HEK293 (cell line): Measurements from ENCODE around the gene TCF7.

ENCODE experiments used
- CTCF ChIA-PET: fragments of 350-600 bp; formaldehyde crosslinking; extraction: SDS; loops from one replicate; lab custom pipeline; 2021; ENCODE audit warnings: antibody characterized with exemption; lab: Yijun Ruan, JAX
- POLR2A ChIA-PET: fragments of 300-600 bp; formaldehyde crosslinking; extraction: SDS; loops from one replicate; lab custom pipeline; 2020; ENCODE audit warnings: antibody characterized with exemption, inconsistent platforms; lab: Yijun Ruan, JAX
- H3K27ac ChIP-seq: fragments of 200-500 bp; sonication (Bioruptor generic); 2 replicates; pipeline ENCODE4 v1.5.1; 2014; ENCODE audit warnings: low read depth, low read length, control low read depth, inconsistent platforms; ENCODE audit errors: extremely low read depth
- H3K36me3 ChIP-seq, 2 experiments: fragments of 200-500 bp in 1 of 2; sonication (Bioruptor generic) in 1 of 2; 1 replicate in 1 of 2; 2 replicates in 1 of 2; pipeline ENCODE4 v1.5.1; 2014 to 2017; ENCODE audit warnings: inconsistent platforms in 2 of 2, low read length in 2 of 2; ENCODE audit not compliant: control insufficient read depth in 2 of 2, insufficient read depth in 1 of 2
- H3K4me1 ChIP-seq: fragments of 200-500 bp; sonication (Bioruptor generic); 2 replicates; pipeline ENCODE4 v1.5.1; 2014; ENCODE audit warnings: mild to moderate bottlenecking, low read length, inconsistent platforms; ENCODE audit not compliant: control insufficient read depth, insufficient read depth
- H3K4me3 ChIP-seq: 2 replicates; pipeline ENCODE4 v1.5.1; 2011; ENCODE audit warnings: low read depth, mild to moderate bottlenecking, control low read depth, low read length, moderate library complexity
- H3K9me3 ChIP-seq: fragments of 200-500 bp; sonication (Bioruptor generic); 2 replicates; pipeline ENCODE4 v1.5.1; 2014; ENCODE audit warnings: low read depth, low read length, inconsistent platforms; ENCODE audit not compliant: control insufficient read depth, insufficient read depth
- FEZF1 ChIP-seq: fragments of 450-650 bp; formaldehyde crosslinking; IDR thresholded peaks from 2 replicates; pipeline ENCODE4 v1.5.1; 2016; ENCODE audit warnings: missing biosample characterization, missing genetic modification characterization
- KLF9 ChIP-seq: fragments of 450-650 bp; formaldehyde crosslinking; IDR thresholded peaks from 2 replicates; pipeline ENCODE4 v1.5.1; 2016; ENCODE audit warnings: missing biosample characterization, missing genetic modification characterization, low read depth
- WT1 ChIP-seq: fragments of 450-650 bp; formaldehyde crosslinking; IDR thresholded peaks from 2 replicates; pipeline ENCODE4 v1.5.1; 2016; ENCODE audit warnings: missing biosample characterization, missing genetic modification characterization
- YY1 ChIP-seq: fragments of 450-650 bp; formaldehyde crosslinking; IDR thresholded peaks from 2 replicates; pipeline ENCODE4 v1.5.1; 2018; ENCODE audit warnings: missing biosample characterization, missing genetic modification characterization
- ZBTB21 ChIP-seq: fragments of 450-650 bp; formaldehyde crosslinking; IDR thresholded peaks from 2 replicates; pipeline ENCODE4 v1.5.1; 2017; ENCODE audit warnings: missing biosample characterization, missing genetic modification characterization
- ZBTB7A ChIP-seq: fragments of 450-650 bp; formaldehyde crosslinking; IDR thresholded peaks from 2 replicates; pipeline ENCODE4 v1.5.1; 2016; ENCODE audit warnings: low read depth, missing biosample characterization, missing genetic modification characterization
- ZIC2 ChIP-seq: fragments of 450-650 bp; formaldehyde crosslinking; IDR thresholded peaks from 2 replicates; pipeline ENCODE4 v1.5.1; 2016; ENCODE audit warnings: missing biosample characterization, missing genetic modification characterization
- ZNF155 ChIP-seq: fragments of 450-650 bp; formaldehyde crosslinking; IDR thresholded peaks from 2 replicates; pipeline ENCODE4 v1.5.1; 2016; ENCODE audit warnings: missing biosample characterization, missing genetic modification characterization
- ZNF184 ChIP-seq: fragments of 450-650 bp; IDR thresholded peaks from 2 replicates; pipeline ENCODE4 v1.5.1; 2018; ENCODE audit warnings: missing biosample characterization, mild to moderate bottlenecking, missing genetic modification characterization
- ZNF19 ChIP-seq: fragments of 450-650 bp; formaldehyde crosslinking; IDR thresholded peaks from 2 replicates; pipeline ENCODE4; 2016; ENCODE audit warnings: missing biosample characterization, missing genetic modification characterization, low read depth
- ZNF391 ChIP-seq: fragments of 450-650 bp; formaldehyde crosslinking; IDR thresholded peaks from 2 replicates; pipeline ENCODE4 v1.5.1; 2016; ENCODE audit warnings: low read depth, missing biosample characterization, missing genetic modification characterization, borderline replicate concordance
- ZNF394 ChIP-seq: fragments of 450-650 bp; formaldehyde crosslinking; IDR thresholded peaks from 2 replicates; pipeline ENCODE4 v1.5.1; 2016; ENCODE audit warnings: missing biosample characterization, missing genetic modification characterization, mild to moderate bottlenecking, moderate library complexity, borderline replicate concordance
- ZNF423 ChIP-seq: fragments of 450-650 bp; formaldehyde crosslinking; IDR thresholded peaks from 2 replicates; pipeline ENCODE4 v1.5.1; 2016; ENCODE audit warnings: missing biosample characterization, missing genetic modification characterization
- ZNF529 ChIP-seq: fragments of 450-650 bp; formaldehyde crosslinking; IDR thresholded peaks from 2 replicates; pipeline ENCODE4 v1.5.1; 2017; ENCODE audit warnings: missing genetic modification characterization, missing biosample characterization; ENCODE audit not compliant: insufficient replicate concordance
- ZNF544 ChIP-seq: fragments of 450-650 bp; formaldehyde crosslinking; IDR thresholded peaks from 2 replicates; pipeline ENCODE4 v1.5.0; 2017; ENCODE audit warnings: missing biosample characterization, missing genetic modification characterization
- ZNF600 ChIP-seq: fragments of 450-650 bp; formaldehyde crosslinking; IDR thresholded peaks from 2 replicates; pipeline ENCODE4 v1.5.1; 2016; ENCODE audit warnings: missing biosample characterization, missing genetic modification characterization
- ZNF623 ChIP-seq: fragments of 450-650 bp; formaldehyde crosslinking; IDR thresholded peaks from 2 replicates; pipeline ENCODE4 v1.5.1; 2016; ENCODE audit warnings: missing biosample characterization, missing genetic modification characterization
- ZNF677 ChIP-seq: fragments of 450-650 bp; IDR thresholded peaks from 2 replicates; pipeline ENCODE4 v1.5.0; 2018; ENCODE audit warnings: missing biosample characterization, mild to moderate bottlenecking, missing genetic modification characterization, moderate library complexity
- ZNF701 ChIP-seq: fragments of 450-650 bp; formaldehyde crosslinking; IDR thresholded peaks from 2 replicates; pipeline ENCODE4 v1.5.1; 2016; ENCODE audit warnings: missing biosample characterization, missing genetic modification characterization
- ZNF837 ChIP-seq: fragments of 450-650 bp; formaldehyde crosslinking; IDR thresholded peaks from 2 replicates; pipeline ENCODE4 v1.5.1; 2016; ENCODE audit warnings: missing biosample characterization, missing genetic modification characterization
- TF ChIP-seq, protein P1 (sequence below): fragments of 450-650 bp; formaldehyde crosslinking; IDR thresholded peaks from 2 replicates; pipeline ENCODE4 v1.5.1; 2016; ENCODE audit warnings: missing biosample characterization, missing genetic modification characterization
- TF ChIP-seq, protein P2 (sequence below): fragments of 450-650 bp; formaldehyde crosslinking; IDR thresholded peaks from 2 replicates; pipeline ENCODE4 v1.5.1; 2016; ENCODE audit warnings: missing biosample characterization, missing genetic modification characterization
- TF ChIP-seq, protein P3 (sequence below): fragments of 450-650 bp; formaldehyde crosslinking; IDR thresholded peaks from 2 replicates; pipeline ENCODE4 v1.5.1; 2016; ENCODE audit warnings: missing biosample characterization, missing genetic modification characterization
- TF ChIP-seq, protein P4 (sequence below): fragments of 450-650 bp; formaldehyde crosslinking; IDR thresholded peaks from 2 replicates; pipeline ENCODE4 v1.5.1; 2016; ENCODE audit warnings: missing biosample characterization, missing genetic modification characterization
- TF ChIP-seq, protein P5 (sequence below): fragments of 450-650 bp; formaldehyde crosslinking; IDR thresholded peaks from 2 replicates; pipeline ENCODE4 v1.5.1; 2016; ENCODE audit warnings: missing biosample characterization, missing genetic modification characterization, borderline replicate concordance

Gene TCF7

DNA sequence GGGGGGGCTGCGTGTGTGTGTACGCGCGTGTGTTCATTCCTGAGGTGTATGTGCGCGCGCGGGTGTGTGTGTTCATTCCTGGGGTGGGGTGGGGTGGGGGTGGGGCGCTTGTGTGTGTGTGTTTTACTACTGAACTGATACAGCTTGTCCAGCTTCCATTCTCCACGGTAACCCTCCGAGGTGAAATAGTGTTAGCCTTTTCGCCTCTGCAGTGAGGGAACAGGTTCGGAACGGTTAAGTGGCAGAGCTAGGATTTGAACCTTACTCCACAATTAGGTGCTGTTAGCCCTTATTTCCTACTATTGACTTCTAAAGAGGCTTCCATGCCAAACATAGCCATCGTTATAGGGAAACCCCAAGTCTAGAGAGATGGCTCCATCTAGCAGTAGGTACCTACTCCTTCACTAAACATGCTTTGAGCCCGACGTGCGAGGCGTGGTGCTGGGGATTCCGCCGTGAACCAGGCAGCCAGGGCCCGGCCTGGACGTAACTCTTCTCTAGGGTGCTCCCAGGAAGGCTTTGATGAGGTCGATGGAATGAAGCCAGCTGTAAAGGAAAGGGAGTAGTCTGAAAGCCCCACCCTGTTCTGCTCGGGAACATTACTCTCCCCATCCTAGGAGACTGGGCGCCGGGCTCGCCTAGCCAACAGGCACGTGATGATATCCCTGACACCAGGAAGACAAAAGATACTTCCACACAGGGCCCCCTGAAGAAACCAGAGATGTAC lies 63.1 kb downstream of the TCF7 start (continued):
- TF ChIP-seq, protein P1, sequence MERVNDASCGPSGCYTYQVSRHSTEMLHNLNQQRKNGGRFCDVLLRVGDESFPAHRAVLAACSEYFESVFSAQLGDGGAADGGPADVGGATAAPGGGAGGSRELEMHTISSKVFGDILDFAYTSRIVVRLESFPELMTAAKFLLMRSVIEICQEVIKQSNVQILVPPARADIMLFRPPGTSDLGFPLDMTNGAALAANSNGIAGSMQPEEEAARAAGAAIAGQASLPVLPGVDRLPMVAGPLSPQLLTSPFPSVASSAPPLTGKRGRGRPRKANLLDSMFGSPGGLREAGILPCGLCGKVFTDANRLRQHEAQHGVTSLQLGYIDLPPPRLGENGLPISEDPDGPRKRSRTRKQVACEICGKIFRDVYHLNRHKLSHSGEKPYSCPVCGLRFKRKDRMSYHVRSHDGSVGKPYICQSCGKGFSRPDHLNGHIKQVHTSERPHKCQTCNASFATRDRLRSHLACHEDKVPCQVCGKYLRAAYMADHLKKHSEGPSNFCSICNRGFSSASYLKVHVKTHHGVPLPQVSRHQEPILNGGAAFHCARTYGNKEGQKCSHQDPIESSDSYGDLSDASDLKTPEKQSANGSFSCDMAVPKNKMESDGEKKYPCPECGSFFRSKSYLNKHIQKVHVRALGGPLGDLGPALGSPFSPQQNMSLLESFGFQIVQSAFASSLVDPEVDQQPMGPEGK (tag by site-specific recombination) = peak; percentile 18; the same call in 1 of the 2 replicates
- no peak for TF ChIP-seq ZNF623
- TF ChIP-seq, protein P2, sequence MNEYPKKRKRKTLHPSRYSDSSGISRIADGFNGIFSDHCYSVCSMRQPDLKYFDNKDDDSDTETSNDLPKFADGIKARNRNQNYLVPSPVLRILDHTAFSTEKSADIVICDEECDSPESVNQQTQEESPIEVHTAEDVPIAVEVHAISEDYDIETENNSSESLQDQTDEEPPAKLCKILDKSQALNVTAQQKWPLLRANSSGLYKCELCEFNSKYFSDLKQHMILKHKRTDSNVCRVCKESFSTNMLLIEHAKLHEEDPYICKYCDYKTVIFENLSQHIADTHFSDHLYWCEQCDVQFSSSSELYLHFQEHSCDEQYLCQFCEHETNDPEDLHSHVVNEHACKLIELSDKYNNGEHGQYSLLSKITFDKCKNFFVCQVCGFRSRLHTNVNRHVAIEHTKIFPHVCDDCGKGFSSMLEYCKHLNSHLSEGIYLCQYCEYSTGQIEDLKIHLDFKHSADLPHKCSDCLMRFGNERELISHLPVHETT (tag by site-specific recombination) = peak; percentile 14; the same call in 1 of the 2 replicates
- no peak for TF ChIP-seq YY1 (tag by site-specific recombination)
- TF ChIP-seq ZBTB21 (tag by site-specific recombination) = no peak
- no peak for TF ChIP-seq WT1
- no peak for TF ChIP-seq ZIC2
- TF ChIP-seq ZNF701 (tag by site-specific recombination) = no peak
- TF ChIP-seq KLF9 (tag by site-specific recombination) = no peak
- no peak for TF ChIP-seq ZNF837 (tag by site-specific recombination)
- no peak for TF ChIP-seq ZNF529
- no peak for TF ChIP-seq ZNF184 (tag by site-specific recombination)
- no peak for TF ChIP-seq ZBTB7A (tag by site-specific recombination)
- TF ChIP-seq ZNF391 (tag by site-specific recombination) = no peak
- TF ChIP-seq, protein P3, sequence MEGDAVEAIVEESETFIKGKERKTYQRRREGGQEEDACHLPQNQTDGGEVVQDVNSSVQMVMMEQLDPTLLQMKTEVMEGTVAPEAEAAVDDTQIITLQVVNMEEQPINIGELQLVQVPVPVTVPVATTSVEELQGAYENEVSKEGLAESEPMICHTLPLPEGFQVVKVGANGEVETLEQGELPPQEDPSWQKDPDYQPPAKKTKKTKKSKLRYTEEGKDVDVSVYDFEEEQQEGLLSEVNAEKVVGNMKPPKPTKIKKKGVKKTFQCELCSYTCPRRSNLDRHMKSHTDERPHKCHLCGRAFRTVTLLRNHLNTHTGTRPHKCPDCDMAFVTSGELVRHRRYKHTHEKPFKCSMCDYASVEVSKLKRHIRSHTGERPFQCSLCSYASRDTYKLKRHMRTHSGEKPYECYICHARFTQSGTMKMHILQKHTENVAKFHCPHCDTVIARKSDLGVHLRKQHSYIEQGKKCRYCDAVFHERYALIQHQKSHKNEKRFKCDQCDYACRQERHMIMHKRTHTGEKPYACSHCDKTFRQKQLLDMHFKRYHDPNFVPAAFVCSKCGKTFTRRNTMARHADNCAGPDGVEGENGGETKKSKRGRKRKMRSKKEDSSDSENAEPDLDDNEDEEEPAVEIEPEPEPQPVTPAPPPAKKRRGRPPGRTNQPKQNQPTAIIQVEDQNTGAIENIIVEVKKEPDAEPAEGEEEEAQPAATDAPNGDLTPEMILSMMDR (tag by site-specific recombination) = peak; percentile 20; the same call in 1 of the 2 replicates
- TF ChIP-seq ZNF394 (tag by site-specific recombination) = 0 out of 2 replicates have a peak, but pooled peaks have one; percentile 20
- TF ChIP-seq, protein P4, sequence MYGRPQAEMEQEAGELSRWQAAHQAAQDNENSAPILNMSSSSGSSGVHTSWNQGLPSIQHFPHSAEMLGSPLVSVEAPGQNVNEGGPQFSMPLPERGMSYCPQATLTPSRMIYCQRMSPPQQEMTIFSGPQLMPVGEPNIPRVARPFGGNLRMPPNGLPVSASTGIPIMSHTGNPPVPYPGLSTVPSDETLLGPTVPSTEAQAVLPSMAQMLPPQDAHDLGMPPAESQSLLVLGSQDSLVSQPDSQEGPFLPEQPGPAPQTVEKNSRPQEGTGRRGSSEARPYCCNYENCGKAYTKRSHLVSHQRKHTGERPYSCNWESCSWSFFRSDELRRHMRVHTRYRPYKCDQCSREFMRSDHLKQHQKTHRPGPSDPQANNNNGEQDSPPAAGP = peak; percentile 41; the same call in 1 of the 2 replicates
- no peak for TF ChIP-seq ZNF423 (tag by site-specific recombination)
- no peak for TF ChIP-seq ZNF155 (tag by site-specific recombination)
- TF ChIP-seq, all 188 proteins: peak for 10

DNA sequence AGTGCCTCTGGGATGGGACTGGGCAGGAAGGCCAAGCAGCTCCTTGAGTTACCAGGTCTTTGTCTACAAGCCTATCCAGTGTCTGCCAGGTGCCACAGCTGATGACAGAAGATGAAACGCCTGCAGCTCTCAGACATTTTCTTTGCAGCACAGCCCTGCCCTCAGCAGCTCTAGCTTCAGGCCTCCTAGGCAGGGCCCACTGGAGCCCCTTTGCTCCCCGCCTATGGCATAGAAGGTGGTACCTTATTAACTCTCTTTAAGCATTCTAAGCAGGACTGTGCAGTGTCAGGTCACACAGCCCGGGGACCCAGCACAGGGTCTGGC lies 63.6 kb downstream of the TCF7 start:
- Histone ChIP-seq H3K4me3 (no peak overlapping the region), H3K9me3 (no peaks in the 10 kb centered on the region), H3K27ac (no peak overlapping the region), H3K36me3 (peaks cover 3 to 8% of the 10 kb centered on the region in 2 experiments; a peak in 2 of 3 replicates), H3K4me1 (peaks cover 10% of the 10 kb centered on the region)
- POLR2A ChIA-PET = interaction anchor here (0.8 to 2.1 kb wide), 5 partner anchors 25 to 208 kb away, joined by 5 to 13 read pairs (median 9); partner anchors contain the start of gene PPP2CA
- CTCF ChIA-PET = no interaction called here
- TF ChIP-seq ZNF677 = no peak
- TF ChIP-seq ZNF600 (tag by site-specific recombination) = no peak
- no peak for TF ChIP-seq FEZF1 (tag by site-specific recombination)
- no peak for TF ChIP-seq ZNF19
- TF ChIP-seq, protein P5, sequence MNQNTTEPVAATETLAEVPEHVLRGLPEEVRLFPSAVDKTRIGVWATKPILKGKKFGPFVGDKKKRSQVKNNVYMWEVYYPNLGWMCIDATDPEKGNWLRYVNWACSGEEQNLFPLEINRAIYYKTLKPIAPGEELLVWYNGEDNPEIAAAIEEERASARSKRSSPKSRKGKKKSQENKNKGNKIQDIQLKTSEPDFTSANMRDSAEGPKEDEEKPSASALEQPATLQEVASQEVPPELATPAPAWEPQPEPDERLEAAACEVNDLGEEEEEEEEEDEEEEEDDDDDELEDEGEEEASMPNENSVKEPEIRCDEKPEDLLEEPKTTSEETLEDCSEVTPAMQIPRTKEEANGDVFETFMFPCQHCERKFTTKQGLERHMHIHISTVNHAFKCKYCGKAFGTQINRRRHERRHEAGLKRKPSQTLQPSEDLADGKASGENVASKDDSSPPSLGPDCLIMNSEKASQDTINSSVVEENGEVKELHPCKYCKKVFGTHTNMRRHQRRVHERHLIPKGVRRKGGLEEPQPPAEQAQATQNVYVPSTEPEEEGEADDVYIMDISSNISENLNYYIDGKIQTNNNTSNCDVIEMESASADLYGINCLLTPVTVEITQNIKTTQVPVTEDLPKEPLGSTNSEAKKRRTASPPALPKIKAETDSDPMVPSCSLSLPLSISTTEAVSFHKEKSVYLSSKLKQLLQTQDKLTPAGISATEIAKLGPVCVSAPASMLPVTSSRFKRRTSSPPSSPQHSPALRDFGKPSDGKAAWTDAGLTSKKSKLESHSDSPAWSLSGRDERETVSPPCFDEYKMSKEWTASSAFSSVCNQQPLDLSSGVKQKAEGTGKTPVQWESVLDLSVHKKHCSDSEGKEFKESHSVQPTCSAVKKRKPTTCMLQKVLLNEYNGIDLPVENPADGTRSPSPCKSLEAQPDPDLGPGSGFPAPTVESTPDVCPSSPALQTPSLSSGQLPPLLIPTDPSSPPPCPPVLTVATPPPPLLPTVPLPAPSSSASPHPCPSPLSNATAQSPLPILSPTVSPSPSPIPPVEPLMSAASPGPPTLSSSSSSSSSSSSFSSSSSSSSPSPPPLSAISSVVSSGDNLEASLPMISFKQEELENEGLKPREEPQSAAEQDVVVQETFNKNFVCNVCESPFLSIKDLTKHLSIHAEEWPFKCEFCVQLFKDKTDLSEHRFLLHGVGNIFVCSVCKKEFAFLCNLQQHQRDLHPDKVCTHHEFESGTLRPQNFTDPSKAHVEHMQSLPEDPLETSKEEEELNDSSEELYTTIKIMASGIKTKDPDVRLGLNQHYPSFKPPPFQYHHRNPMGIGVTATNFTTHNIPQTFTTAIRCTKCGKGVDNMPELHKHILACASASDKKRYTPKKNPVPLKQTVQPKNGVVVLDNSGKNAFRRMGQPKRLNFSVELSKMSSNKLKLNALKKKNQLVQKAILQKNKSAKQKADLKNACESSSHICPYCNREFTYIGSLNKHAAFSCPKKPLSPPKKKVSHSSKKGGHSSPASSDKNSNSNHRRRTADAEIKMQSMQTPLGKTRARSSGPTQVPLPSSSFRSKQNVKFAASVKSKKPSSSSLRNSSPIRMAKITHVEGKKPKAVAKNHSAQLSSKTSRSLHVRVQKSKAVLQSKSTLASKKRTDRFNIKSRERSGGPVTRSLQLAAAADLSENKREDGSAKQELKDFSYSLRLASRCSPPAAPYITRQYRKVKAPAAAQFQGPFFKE = no peak
- TF ChIP-seq ZNF544 (tag by site-specific recombination) = no peak
